ENCODE data around the gene NR1D1. TPM values are rescaled to one million over a fixed set of nuclear protein-coding genes. Genes with fewer than 3 reads are reported as not detected.

Gene NR1D1
- total RNA-seq, 1 donor from 2014 or later: 2.6 TPM

- Mint-ChIP-seq H3K27me3 (peaks cover 17% of the 10 kb centered on the region), H3K9me3 (ENCODE audit: low read depth) (no peaks in the 10 kb centered on the region), H3K4me3 (ENCODE audit: low read depth) (no peak overlapping the region), H3K27ac (peak overlapping the region; percentile 87), H3K4me1 (ENCODE audit: low read depth) (peaks cover 61% of the 10 kb centered on the region), H3K36me3 (ENCODE audit: insufficient read depth) (no peaks in the 10 kb centered on the region)
- no peak for TF ChIP-seq CTCF (IDR thresholded peaks at IDR 0.05; ENCODE audit: unreplicated experiment)
- DNase-seq (ENCODE audit: low spot score, unreplicated experiment): no peak
Observed at GRCh38 chr17:40110026-40110845, 9.8 kb upstream of the NR1D1 start.

- Mint-ChIP-seq H3K36me3 (ENCODE audit: insufficient read depth) (no peaks in the 10 kb centered on the region), H3K27ac (no peak overlapping the region), H3K27me3 (peaks cover 17% of the 10 kb centered on the region), H3K9me3 (ENCODE audit: low read depth) (no peaks in the 10 kb centered on the region), H3K4me3 (ENCODE audit: low read depth) (no peak overlapping the region), H3K4me1 (ENCODE audit: low read depth) (peaks cover 66% of the 10 kb centered on the region)
- DNase-seq (ENCODE audit: low spot score, unreplicated experiment): no peak
- no peak for TF ChIP-seq CTCF (IDR thresholded peaks at IDR 0.05; ENCODE audit: unreplicated experiment)
Observed at GRCh38 chr17:40108970-40109824, 8.8 kb upstream of the NR1D1 start.

- H3K27me3 Mint-ChIP-seq: peaks cover 17% of the 10 kb centered on the region
- H3K36me3 Mint-ChIP-seq (ENCODE audit: insufficient read depth): no peaks in the 10 kb centered on the region
- no peak overlapping the region for H3K4me3 Mint-ChIP-seq (ENCODE audit: low read depth)
- no peak for DNase-seq (ENCODE audit: low spot score, unreplicated experiment)
- H3K27ac Mint-ChIP-seq: peak overlapping the region; percentile 68
- no peaks in the 10 kb centered on the region for H3K9me3 Mint-ChIP-seq (ENCODE audit: low read depth)
- TF ChIP-seq CTCF (IDR thresholded peaks at IDR 0.05; ENCODE audit: unreplicated experiment): no peak
- H3K4me1 Mint-ChIP-seq (ENCODE audit: low read depth): peaks cover 68% of the 10 kb centered on the region
Observed at GRCh38 chr17:40107522-40108174, 7.3 kb upstream of the NR1D1 start.

GRCh38 chr17:40106760-40107521 is 6.6 kb upstream of the NR1D1 start:
- TF ChIP-seq CTCF (IDR thresholded peaks at IDR 0.05; ENCODE audit: unreplicated experiment): no peak
- Mint-ChIP-seq H3K27me3 (peaks cover 17% of the 10 kb centered on the region), H3K36me3 (ENCODE audit: insufficient read depth) (no peaks in the 10 kb centered on the region), H3K4me3 (ENCODE audit: low read depth) (no peak overlapping the region), H3K4me1 (ENCODE audit: low read depth) (peaks cover 63% of the 10 kb centered on the region), H3K27ac (peak overlapping the region; percentile 35), H3K9me3 (ENCODE audit: low read depth) (no peaks in the 10 kb centered on the region)
- DNase-seq (ENCODE audit: low spot score, unreplicated experiment): no peak
